ENCODE measurements around the gene ADAMTSL1.

ADAMTSL1 gene

GRCh38 chr9:18673179-18673578 is 199.2 kb downstream of the ADAMTSL1 start:
- Histone ChIP-seq H3K4me3 (replicated peaks; ENCODE audit: insufficient read depth, low read length) (no peak overlapping the region), H3K27ac (replicated peaks) (no peak overlapping the region), H3K27me3 (ENCODE audit: insufficient read depth, poor library complexity, severe bottlenecking) (no peaks in the 10 kb centered on the region)
- TF ChIP-seq SPI1 (IDR thresholded peaks at IDR 0.05; ENCODE audit: borderline replicate concordance, low read depth) (no peak), REST (IDR thresholded peaks at IDR 0.05; ENCODE audit: insufficient replicate concordance, low read depth) (no peak), GABPA (IDR thresholded peaks at IDR 0.05; ENCODE audit: low read depth) (no peak), CTCF (IDR thresholded peaks at IDR 0.05; ENCODE audit: insufficient read depth, low read length) (no peak)
- no peak for DNase-seq (ENCODE audit: low read depth in 1 of 2, low spot score in 1 of 2)

- DNase-seq (ENCODE audit: low read depth in 1 of 2, low spot score in 1 of 2): no peak
- TF ChIP-seq REST (IDR thresholded peaks at IDR 0.05; ENCODE audit: insufficient replicate concordance, low read depth) (no peak), GABPA (IDR thresholded peaks at IDR 0.05; ENCODE audit: low read depth) (no peak), SPI1 (IDR thresholded peaks at IDR 0.05; ENCODE audit: borderline replicate concordance, low read depth) (no peak), CTCF (IDR thresholded peaks at IDR 0.05; ENCODE audit: insufficient read depth, low read length) (no peak), POLR2AphosphoS5 (IDR thresholded peaks at IDR 0.05; ENCODE audit: low read depth) (no peak)
- Histone ChIP-seq H3K27me3 (ENCODE audit: insufficient read depth, poor library complexity, severe bottlenecking) (no peaks in the 10 kb centered on the region), H3K27ac (replicated peaks) (no peak overlapping the region), H3K4me3 (replicated peaks; ENCODE audit: insufficient read depth, low read length) (no peak overlapping the region)
Measured at GRCh38 chr9:18675332-18675731, 201.4 kb downstream of the ADAMTSL1 start.

- no peaks in the 10 kb centered on the region for H3K27me3 ChIP-seq (ENCODE audit: insufficient read depth, poor library complexity, severe bottlenecking)
- no peak overlapping the region for H3K27ac ChIP-seq (replicated peaks)
- DNase-seq (ENCODE audit: low read depth in 1 of 2, low spot score in 1 of 2): no peak
- no peak overlapping the region for H3K4me3 ChIP-seq (replicated peaks; ENCODE audit: insufficient read depth, low read length)
- TF ChIP-seq SPI1 (IDR thresholded peaks at IDR 0.05; ENCODE audit: borderline replicate concordance, low read depth) (no peak), REST (IDR thresholded peaks at IDR 0.05; ENCODE audit: insufficient replicate concordance, low read depth) (no peak), POLR2AphosphoS5 (IDR thresholded peaks at IDR 0.05; ENCODE audit: low read depth) (no peak), GABPA (IDR thresholded peaks at IDR 0.05; ENCODE audit: low read depth) (no peak), CTCF (IDR thresholded peaks at IDR 0.05; ENCODE audit: insufficient read depth, low read length) (no peak)
Measured at GRCh38 chr9:18675973-18676372, 202.0 kb downstream of the ADAMTSL1 start.

All from HL-60 (cell line).